Measurements from ENCODE around the gene MTCH1. TPM values are rescaled to one million over a fixed set of nuclear protein-coding genes. Genes with fewer than 3 reads are reported as not detected.

Gene MTCH1
- total RNA-seq, 2 experiments from 2014 or later = 231 to 239 TPM

DNA sequence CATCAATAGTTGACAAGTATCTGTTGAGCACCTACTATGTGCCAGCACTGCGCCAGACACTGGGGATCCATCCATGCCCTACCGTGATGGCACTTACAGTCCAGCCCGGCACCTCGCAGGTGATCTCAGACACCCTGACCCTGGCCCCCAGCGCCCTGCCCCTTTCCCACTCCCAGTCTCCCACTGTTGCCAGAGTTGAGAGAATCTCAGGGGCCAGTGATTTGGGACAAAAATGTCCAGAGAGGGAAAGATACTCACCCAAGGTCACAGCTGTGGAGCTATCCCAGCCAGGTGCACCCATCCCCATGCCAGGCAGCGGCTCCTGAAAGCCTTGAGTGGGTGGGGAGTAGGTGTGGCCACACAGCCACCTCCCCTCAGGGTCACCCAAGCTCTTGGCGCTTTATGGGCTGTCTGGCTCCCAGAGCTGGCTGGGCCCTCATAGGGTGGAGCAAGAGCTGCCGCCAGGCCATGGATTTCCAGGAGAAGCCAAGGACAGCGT, 28.2 kb downstream of the MTCH1 start:
- H3K36me3 Mint-ChIP-seq (ENCODE audit: low read depth) = peaks cover 3% of the 10 kb centered on the region
- TF ChIP-seq, protein P1, sequence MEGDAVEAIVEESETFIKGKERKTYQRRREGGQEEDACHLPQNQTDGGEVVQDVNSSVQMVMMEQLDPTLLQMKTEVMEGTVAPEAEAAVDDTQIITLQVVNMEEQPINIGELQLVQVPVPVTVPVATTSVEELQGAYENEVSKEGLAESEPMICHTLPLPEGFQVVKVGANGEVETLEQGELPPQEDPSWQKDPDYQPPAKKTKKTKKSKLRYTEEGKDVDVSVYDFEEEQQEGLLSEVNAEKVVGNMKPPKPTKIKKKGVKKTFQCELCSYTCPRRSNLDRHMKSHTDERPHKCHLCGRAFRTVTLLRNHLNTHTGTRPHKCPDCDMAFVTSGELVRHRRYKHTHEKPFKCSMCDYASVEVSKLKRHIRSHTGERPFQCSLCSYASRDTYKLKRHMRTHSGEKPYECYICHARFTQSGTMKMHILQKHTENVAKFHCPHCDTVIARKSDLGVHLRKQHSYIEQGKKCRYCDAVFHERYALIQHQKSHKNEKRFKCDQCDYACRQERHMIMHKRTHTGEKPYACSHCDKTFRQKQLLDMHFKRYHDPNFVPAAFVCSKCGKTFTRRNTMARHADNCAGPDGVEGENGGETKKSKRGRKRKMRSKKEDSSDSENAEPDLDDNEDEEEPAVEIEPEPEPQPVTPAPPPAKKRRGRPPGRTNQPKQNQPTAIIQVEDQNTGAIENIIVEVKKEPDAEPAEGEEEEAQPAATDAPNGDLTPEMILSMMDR (IDR thresholded peaks at IDR 0.05) = no peak
- DNase-seq (peak in 1 of 14 experiments; percentile 12), ATAC-seq (ENCODE audit: poor library complexity) (no peak)
- Histone ChIP-seq H3K4me1 (ENCODE audit: insufficient read depth, low read length) (peaks cover 54% of the 10 kb centered on the region), H3K27me3 (ENCODE audit: control insufficient read depth in 1 of 2, insufficient read depth in 2 of 2, low read length in 2 of 2) (no peaks in the 10 kb centered on the region), H3K9me3 (ENCODE audit: control insufficient read depth in 1 of 2, insufficient read depth in 1 of 2, low read length in 2 of 2) (no peaks in the 10 kb centered on the region), H3K27ac (ENCODE audit: low read depth in 1 of 2, low read length in 2 of 2) (no peak overlapping the region), H3K4me3 (ENCODE audit: low read length) (no peak overlapping the region), H3K36me3 (ENCODE audit: insufficient read depth, low read length) (no peaks in the 10 kb centered on the region)
- ChIA-PET POLR2A (interaction anchor here (3.7 to 4.1 kb wide), 2 partner anchors 9 to 28 kb away, joined by 19 to 26 read pairs; partner anchors contain the start of gene MTCH1), CTCF (no interaction called here)
- no peaks in the 10 kb centered on the region for H3K9me3 Mint-ChIP-seq
- intact Hi-C loops (cut with DNase I, micrococcal nuclease) = loop anchor here (5.0 kb wide), 2 partner anchors 41 to 46 kb away; no protein-coding TSS in a partner anchor
- H3K27me3 Mint-ChIP-seq = no peaks in the 10 kb centered on the region
- peak overlapping the region; percentile 83 for H3K27ac Mint-ChIP-seq
- H3K4me1 Mint-ChIP-seq (ENCODE audit: low read depth) = peaks cover 61% of the 10 kb centered on the region
- no peak overlapping the region for H3K4me3 Mint-ChIP-seq

DNA sequence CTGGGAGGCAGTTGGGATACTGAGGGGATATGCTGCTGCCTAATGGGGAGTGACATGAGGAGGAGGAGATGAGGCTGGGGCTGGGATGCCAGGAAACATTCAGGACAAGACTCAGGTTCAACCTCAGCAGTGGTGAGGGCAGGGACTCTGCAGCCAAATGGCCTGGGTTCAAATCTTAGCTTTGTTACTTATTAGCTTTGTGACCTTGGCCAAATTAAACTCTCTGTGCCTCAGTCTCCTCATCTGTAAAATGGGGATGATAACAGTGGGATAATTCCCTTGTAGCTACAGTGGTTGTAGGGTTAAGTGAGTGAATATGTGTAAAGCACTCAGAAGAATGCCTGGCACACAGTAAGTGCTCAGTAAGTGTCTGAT, 29.6 kb downstream of the MTCH1 start:
- Mint-ChIP-seq H3K4me1 (ENCODE audit: low read depth) (peaks cover 52% of the 10 kb centered on the region), H3K9me3 (no peaks in the 10 kb centered on the region), H3K27ac (peak overlapping the region; percentile 83), H3K36me3 (ENCODE audit: low read depth) (no peaks in the 10 kb centered on the region), H3K4me3 (peak overlapping the region; percentile 85), H3K27me3 (no peaks in the 10 kb centered on the region)
- no peaks in the 10 kb centered on the region for H3K9me3 ChIP-seq (ENCODE audit: control insufficient read depth in 1 of 2, insufficient read depth in 1 of 2, low read length in 2 of 2)
- no peak overlapping the region for H3K27ac ChIP-seq (ENCODE audit: low read depth in 1 of 2, low read length in 2 of 2)
- no peak for ATAC-seq (ENCODE audit: poor library complexity)
- CTCF ChIA-PET = interaction anchor here (1.5 to 1.8 kb wide), 2 partner anchors 9 to 62 kb away, joined by 3 to 6 read pairs; no protein-coding TSS in a partner anchor
- no peaks in the 10 kb centered on the region for H3K36me3 ChIP-seq (ENCODE audit: insufficient read depth, low read length)
- H3K27me3 ChIP-seq (ENCODE audit: control insufficient read depth in 1 of 2, insufficient read depth in 2 of 2, low read length in 2 of 2) = no peaks in the 10 kb centered on the region
- no peak for DNase-seq
- TF ChIP-seq, protein P1 (IDR thresholded peaks at IDR 0.05) = no peak
- H3K4me3 ChIP-seq (ENCODE audit: low read length) = peak overlapping the region; percentile 64
- POLR2A ChIA-PET = interaction anchor here (1.4 to 4.1 kb wide), 5 partner anchors 10 to 71 kb away, joined by 4 to 26 read pairs (median 6); partner anchors contain the start of genes C6orf89 and MTCH1
- intact Hi-C loops (cut with DNase I, micrococcal nuclease) = loop anchor here (5.0 kb wide), 2 partner anchors 39 to 44 kb away; no protein-coding TSS in a partner anchor
- peaks cover 45% of the 10 kb centered on the region for H3K4me1 ChIP-seq (ENCODE audit: insufficient read depth, low read length)

DNA sequence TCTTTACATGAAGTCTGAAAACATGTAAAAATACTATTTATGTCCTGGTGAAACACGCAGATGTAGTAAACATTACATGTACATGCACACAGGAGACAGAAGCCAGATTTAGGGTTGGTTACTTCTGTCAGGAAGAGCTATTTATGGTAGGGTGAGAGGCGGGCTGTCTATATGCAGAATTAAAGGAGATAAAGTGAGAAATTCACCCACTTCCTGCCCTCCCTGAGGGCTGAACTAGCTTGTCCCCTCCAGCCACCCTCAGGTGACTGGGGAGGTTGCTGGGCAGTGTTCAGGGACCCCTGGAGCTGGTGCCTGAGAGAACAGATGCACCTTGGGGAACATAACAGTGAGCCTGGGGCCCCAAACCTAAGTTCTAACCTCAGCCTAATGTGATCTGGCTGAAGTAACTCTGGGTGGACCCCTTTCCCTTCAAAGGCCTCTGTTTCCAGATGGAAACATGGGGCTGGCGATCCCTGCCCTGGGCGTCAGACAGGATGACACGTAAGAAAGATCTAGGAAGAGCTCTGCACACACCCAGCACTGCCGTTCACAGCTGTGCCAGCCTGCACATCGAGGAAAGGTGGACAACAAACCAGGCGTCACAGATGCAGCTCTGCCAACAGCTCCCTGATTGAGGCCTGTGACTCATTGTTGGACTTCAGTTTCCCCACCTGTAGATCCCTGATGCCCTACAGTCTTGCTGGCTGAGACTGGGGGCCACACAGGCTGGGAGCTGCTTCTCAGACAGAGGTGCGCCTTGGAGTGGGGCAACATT, 30.1 kb downstream of the MTCH1 start:
- TF ChIP-seq, protein P1 (IDR thresholded peaks at IDR 0.05) = no peak
- no peaks in the 10 kb centered on the region for H3K36me3 ChIP-seq (ENCODE audit: insufficient read depth, low read length)
- Mint-ChIP-seq H3K36me3 (ENCODE audit: low read depth) (no peaks in the 10 kb centered on the region), H3K9me3 (no peaks in the 10 kb centered on the region), H3K27ac (peak overlapping the region; percentile 83), H3K4me1 (ENCODE audit: low read depth) (peaks cover 52% of the 10 kb centered on the region), H3K4me3 (peak overlapping the region; percentile 85), H3K27me3 (no peaks in the 10 kb centered on the region)
- H3K4me1 ChIP-seq (ENCODE audit: insufficient read depth, low read length) = peaks cover 45% of the 10 kb centered on the region
- H3K9me3 ChIP-seq (ENCODE audit: control insufficient read depth in 1 of 2, insufficient read depth in 1 of 2, low read length in 2 of 2) = no peaks in the 10 kb centered on the region
- peak in 3 of 14 experiments; percentile 25 to 33 (median 29) for DNase-seq
- H3K27me3 ChIP-seq (ENCODE audit: control insufficient read depth in 1 of 2, insufficient read depth in 2 of 2, low read length in 2 of 2) = no peaks in the 10 kb centered on the region
- intact Hi-C loops (cut with DNase I, micrococcal nuclease) = loop anchor here (5.0 kb wide), 2 partner anchors 39 to 44 kb away; no protein-coding TSS in a partner anchor
- peak overlapping the region; percentile 64 for H3K4me3 ChIP-seq (ENCODE audit: low read length)
- no peak overlapping the region for H3K27ac ChIP-seq (ENCODE audit: low read depth in 1 of 2, low read length in 2 of 2)
- POLR2A ChIA-PET = interaction anchor here (1.4 to 4.1 kb wide), 7 partner anchors 8 to 82 kb away, joined by 4 to 26 read pairs (median 13); partner anchors contain the start of genes C6orf89, MTCH1 and PPIL1
- CTCF ChIA-PET = interaction anchor here (0.9 to 1.8 kb wide), 3 partner anchors 10 to 62 kb away, joined by 3 to 6 read pairs (median 3); no protein-coding TSS in a partner anchor
- ATAC-seq (ENCODE audit: poor library complexity) = peak; percentile 62

All from CD4-positive, alpha-beta T cell (primary cell).